Endothelial cell (in vitro differentiated cells): ENCODE measurements around the gene RNF125. TPM values are rescaled to one million over a fixed set of nuclear protein-coding genes. Genes with fewer than 3 reads are reported as not detected.

Experiments
- DNase-seq: peaks from one replicate; pipeline ENCODE4 v3.0.0; 2021; ENCODE audit warnings: low spot score
- H3K27ac Mint-ChIP-seq: one replicate; pipeline ENCODE4 v1.8.0; 2021; ENCODE audit warnings: mixed read lengths, inconsistent platforms; ENCODE audit not compliant: unreplicated experiment
- H3K27me3 Mint-ChIP-seq: one replicate; pipeline ENCODE4 v1.8.0; 2021; ENCODE audit warnings: mild to moderate bottlenecking, moderate library complexity, mixed read lengths, inconsistent platforms; ENCODE audit not compliant: unreplicated experiment
- H3K36me3 Mint-ChIP-seq: one replicate; pipeline ENCODE4 v1.8.0; 2021; ENCODE audit warnings: mild to moderate bottlenecking, low read depth, mixed read lengths, inconsistent platforms; ENCODE audit not compliant: unreplicated experiment
- H3K4me1 Mint-ChIP-seq: one replicate; pipeline ENCODE4 v1.8.0; 2021; ENCODE audit warnings: mild to moderate bottlenecking, mixed read lengths, inconsistent platforms; ENCODE audit not compliant: unreplicated experiment
- H3K4me3 Mint-ChIP-seq: one replicate; pipeline ENCODE4 v1.8.0; 2021; ENCODE audit warnings: mild to moderate bottlenecking, mixed read lengths, inconsistent platforms; ENCODE audit not compliant: unreplicated experiment
- H3K9me3 Mint-ChIP-seq: one replicate; pipeline ENCODE4 v1.8.0; 2021; ENCODE audit warnings: mixed read lengths, inconsistent platforms; ENCODE audit not compliant: unreplicated experiment
- CTCF ChIP-seq: fragments of 200-600 bp; sonication (generic); IDR thresholded peaks from one replicate; pipeline ENCODE4 v1.5.0; 2021; ENCODE audit warnings: antibody characterized with exemption; ENCODE audit not compliant: unreplicated experiment
- total RNA-seq: library from RNA; stranded (reverse); fragmentation: NEBNext Ultra II Directional; extraction: Animal tissue kit (Norgen Biotek cat#: 25700); gene quantifications from one replicate; pipeline ENCODE4 v1.2.1, GENCODE V29; 2021; ENCODE audit not compliant: unreplicated experiment

The RNF125 gene
- total RNA-seq, 1 donor from 2014 or later, result 5.2 TPM

DNA sequence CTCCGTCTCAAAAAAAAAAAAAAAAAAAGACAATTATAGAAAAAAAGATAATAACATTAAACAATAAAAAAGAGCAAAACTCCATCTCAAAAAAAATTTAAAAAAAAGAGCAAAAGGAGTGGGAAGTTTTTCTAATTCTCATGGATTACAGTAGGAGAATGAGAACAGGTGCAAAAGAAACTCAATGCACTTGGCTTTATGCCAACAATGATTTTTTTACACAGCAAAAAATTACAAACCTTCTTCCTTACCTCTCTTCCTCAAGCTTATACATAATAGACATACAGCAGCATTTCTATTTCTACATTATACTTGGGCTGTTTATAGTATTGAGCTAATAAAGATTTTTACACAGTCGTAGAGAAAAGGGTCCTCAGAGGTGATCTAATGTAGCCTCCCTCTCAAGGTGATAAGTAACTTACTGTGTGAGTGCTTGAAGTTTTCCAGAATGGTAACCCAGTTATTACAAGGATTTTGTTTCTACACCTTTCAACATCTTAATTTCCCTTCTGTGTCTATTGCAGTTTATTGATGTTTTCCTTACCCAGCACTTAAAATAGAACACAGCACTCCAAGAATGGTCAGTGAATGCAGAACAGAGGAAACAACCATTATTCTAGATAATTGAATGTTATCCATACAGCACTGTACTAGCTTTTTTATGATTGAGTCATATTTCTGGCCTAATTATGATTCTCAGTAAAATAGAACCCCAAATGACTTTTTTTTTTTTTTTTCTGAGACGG is 38.2 kb downstream of the RNF125 start:
- no peak for TF ChIP-seq CTCF
- no peak overlapping the region for H3K27ac Mint-ChIP-seq
- no peak overlapping the region for H3K4me3 Mint-ChIP-seq
- H3K9me3 Mint-ChIP-seq, result no peaks in the 10 kb centered on the region
- no peaks in the 10 kb centered on the region for H3K4me1 Mint-ChIP-seq
- peaks cover 1% of the 10 kb centered on the region for H3K27me3 Mint-ChIP-seq
- H3K36me3 Mint-ChIP-seq, result no peaks in the 10 kb centered on the region
- DNase-seq, result no peak

DNA sequence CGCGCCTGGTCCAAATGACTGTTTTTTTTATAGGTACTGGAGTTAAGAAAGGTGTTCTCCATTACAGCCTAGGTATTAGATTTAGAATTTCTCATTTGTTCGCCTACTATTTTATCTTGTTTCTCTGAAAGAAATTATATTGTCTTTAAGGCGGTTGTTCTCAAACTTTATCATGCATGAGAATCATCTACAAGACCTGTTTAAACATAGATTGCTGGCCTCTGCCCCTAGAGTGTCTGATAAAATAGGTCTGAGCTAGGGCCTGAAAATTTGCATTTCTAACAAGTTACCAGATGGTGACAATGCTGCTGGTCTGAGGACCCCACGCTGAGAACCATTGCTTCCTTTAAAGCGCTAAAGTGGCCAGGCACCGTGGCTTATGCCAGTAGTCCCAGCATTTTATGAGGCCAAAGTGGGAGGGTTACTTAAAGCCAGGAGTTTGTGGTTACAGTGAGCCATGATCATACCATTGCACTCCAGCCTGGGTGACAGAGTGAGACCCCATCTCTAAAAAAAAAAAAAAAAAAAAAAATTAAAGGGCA is 39.1 kb downstream of the RNF125 start:
- TF ChIP-seq CTCF, result no peak
- Mint-ChIP-seq H3K4me3 (no peak overlapping the region), H3K4me1 (no peaks in the 10 kb centered on the region), H3K27ac (no peak overlapping the region), H3K36me3 (no peaks in the 10 kb centered on the region), H3K27me3 (peaks cover 1% of the 10 kb centered on the region), H3K9me3 (no peaks in the 10 kb centered on the region)
- DNase-seq, result no peak

GRCh38 chr18:32060026-32060425 is 41.4 kb downstream of the RNF125 start:
- Mint-ChIP-seq H3K36me3 (no peaks in the 10 kb centered on the region), H3K4me3 (no peak overlapping the region), H3K27ac (no peak overlapping the region), H3K4me1 (no peaks in the 10 kb centered on the region), H3K27me3 (peaks cover 1% of the 10 kb centered on the region), H3K9me3 (no peaks in the 10 kb centered on the region)
- DNase-seq, result no peak
- TF ChIP-seq CTCF, result no peak

DNA sequence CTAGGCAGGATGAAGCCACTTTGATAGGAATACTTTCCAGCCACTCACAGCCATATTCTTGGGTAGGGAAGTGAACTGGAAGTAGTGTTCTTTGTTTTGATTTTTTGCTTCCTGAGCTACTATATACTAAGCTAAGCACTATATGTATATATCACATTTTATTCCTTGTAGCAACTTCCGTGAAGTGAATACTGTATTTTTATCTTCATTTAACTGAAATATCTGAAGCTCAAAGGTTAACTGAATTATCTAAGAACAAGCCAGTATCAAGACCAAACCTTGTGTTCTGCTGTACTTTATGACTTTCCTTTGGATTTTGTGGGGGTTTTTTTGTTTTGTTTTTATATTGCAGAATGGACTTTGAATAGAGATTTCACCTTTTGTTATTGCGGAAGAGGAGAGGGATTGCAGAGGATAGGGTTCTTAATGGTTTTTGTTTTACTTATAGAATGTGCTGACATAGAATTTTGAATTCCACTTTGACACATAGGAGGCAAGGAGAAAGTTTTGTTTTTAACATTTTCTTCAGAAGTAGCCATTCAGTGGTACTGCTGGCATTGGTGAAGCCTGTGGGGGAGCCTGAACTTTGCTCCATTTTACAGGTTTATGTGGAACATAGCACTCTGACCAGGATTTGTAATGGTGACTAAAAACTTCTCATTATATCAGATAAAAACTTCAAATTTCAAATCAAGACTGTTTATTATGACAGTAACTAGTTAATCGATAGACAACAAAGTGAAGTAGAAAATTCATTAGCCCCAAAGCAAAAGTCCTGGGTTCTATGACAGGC is 48.9 kb downstream of the RNF125 start:
- H3K4me3 Mint-ChIP-seq, result no peak overlapping the region
- H3K36me3 Mint-ChIP-seq, result no peaks in the 10 kb centered on the region
- H3K27me3 Mint-ChIP-seq, result no peaks in the 10 kb centered on the region

More for the DNA sequence above, 48.9 kb downstream of the RNF125 start:
- Mint-ChIP-seq H3K9me3 (no peaks in the 10 kb centered on the region), H3K4me1 (no peaks in the 10 kb centered on the region), H3K27ac (no peak overlapping the region)
- TF ChIP-seq CTCF, result no peak
- DNase-seq, result no peak
